Coronary artery (tissue), 2 donors: Measurements from ENCODE around the gene LIMS2.

Experiments used
- DNase-seq: peaks from one replicate; pipeline ENCODE4 v3.0.0-alpha.2; 2017; ENCODE audit warnings: low spot score
- H3K27ac ChIP-seq, 2 donors: fragments of 200-600 bp; sonication (generic); one replicate each; pipeline ENCODE4 v1.5.1; 2016 to 2019
- H3K4me3 ChIP-seq: fragments of 200-600 bp; sonication (generic); 2 replicates; pipeline ENCODE4 v1.5.1; 2016; ENCODE audit warnings: mild to moderate bottlenecking, moderate library complexity
- TF ChIP-seq, protein P1 (sequence below): fragments of 200-600 bp; sonication (generic); IDR thresholded peaks from one replicate; pipeline ENCODE4 v1.5.1; 2019; ENCODE audit warnings: antibody characterized with exemption

The LIMS2 gene

DNA sequence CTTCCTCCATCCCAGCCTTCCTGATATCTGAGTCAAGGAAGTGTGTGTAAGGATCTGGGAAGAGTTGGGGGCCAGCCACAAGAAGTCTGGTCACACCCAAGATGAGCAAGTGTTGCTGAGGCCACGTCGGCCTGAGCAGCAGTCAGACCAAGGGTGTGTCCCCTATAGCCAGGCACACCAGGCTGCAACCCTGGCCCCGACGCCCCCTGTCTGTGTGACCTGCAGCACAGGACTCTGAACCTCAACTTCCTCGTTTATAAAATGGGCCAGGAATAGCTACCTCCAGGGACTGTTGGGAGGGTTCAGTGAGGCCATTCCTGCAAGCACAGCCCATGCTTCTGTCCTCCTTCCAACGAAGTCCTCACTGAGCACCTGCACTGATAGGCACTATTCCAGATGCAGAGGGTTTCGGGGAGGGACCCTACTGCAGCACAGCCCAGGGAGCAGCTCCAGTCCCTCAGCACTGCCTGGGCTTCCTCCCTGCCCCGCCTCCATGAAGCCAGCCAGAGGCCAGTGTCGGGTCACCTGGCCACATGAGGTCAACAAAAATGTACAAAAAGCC is 13.3 kb downstream of the LIMS2 start:
- TF ChIP-seq, protein P1, sequence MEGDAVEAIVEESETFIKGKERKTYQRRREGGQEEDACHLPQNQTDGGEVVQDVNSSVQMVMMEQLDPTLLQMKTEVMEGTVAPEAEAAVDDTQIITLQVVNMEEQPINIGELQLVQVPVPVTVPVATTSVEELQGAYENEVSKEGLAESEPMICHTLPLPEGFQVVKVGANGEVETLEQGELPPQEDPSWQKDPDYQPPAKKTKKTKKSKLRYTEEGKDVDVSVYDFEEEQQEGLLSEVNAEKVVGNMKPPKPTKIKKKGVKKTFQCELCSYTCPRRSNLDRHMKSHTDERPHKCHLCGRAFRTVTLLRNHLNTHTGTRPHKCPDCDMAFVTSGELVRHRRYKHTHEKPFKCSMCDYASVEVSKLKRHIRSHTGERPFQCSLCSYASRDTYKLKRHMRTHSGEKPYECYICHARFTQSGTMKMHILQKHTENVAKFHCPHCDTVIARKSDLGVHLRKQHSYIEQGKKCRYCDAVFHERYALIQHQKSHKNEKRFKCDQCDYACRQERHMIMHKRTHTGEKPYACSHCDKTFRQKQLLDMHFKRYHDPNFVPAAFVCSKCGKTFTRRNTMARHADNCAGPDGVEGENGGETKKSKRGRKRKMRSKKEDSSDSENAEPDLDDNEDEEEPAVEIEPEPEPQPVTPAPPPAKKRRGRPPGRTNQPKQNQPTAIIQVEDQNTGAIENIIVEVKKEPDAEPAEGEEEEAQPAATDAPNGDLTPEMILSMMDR: no peak
- Histone ChIP-seq H3K27ac (peak overlapping the region in 1 of 2 donors; percentile 89), H3K4me3 (peak overlapping the region; percentile 49)
- DNase-seq: no peak

DNA sequence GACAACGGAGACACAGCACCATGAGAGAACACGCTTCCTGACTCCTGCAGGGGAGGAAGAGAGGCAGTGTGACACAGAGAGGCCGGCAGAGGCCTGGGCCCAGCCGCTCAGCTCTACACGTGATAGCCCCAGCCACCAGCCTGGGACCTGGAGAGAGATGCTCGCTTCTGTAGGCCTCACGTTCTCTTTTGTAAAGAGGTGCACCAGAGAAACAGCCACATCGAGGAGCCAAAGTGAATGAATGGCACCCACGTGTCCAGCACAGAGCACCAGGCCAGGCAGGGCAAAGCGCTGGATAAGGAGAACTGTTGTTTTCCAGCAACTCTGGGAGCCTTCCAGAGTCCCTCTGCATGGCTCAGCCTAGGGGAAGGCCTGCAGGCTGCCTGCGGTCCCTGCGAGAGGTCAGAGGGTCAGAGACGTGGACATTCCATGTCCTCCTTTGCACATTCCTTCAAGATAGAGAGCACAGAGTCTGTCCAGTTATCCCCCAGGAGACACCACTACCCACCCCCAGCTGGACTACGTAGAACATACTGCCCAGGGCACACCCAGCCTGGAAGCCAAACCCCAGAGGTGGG is 14.2 kb downstream of the LIMS2 start:
- H3K4me3 ChIP-seq: peak overlapping the region; percentile 49
- TF ChIP-seq, protein P1: no peak
- H3K27ac ChIP-seq: peak overlapping the region in 1 of 2 donors; percentile 89
- no peak for DNase-seq

DNA sequence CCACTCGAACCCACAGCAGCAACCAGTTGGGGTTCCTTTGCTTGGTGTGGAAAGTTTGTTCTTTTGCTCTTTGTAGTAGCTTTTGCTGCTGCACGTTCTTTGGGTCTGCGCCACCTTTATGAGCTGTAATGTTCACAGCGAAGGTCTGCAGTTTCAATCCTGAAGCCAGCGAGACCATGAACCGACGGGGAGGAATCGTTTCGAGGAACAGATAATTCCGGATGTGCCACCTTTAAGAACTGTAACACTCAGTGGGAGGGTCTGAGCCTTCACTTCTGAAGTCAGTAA is 15.1 kb downstream of the LIMS2 start:
- TF ChIP-seq, protein P1: no peak
- peak overlapping the region in 1 of 2 donors; percentile 89 for H3K27ac ChIP-seq
- H3K4me3 ChIP-seq: peak overlapping the region; percentile 49
- DNase-seq: no peak

GRCh38 chr2:127659408-127660290 is 15.7 kb downstream of the LIMS2 start:
- no peak for DNase-seq
- Histone ChIP-seq H3K27ac (peak overlapping the region; percentile 51 to 89), H3K4me3 (peak overlapping the region; percentile 49)
- TF ChIP-seq, protein P1: no peak

DNA sequence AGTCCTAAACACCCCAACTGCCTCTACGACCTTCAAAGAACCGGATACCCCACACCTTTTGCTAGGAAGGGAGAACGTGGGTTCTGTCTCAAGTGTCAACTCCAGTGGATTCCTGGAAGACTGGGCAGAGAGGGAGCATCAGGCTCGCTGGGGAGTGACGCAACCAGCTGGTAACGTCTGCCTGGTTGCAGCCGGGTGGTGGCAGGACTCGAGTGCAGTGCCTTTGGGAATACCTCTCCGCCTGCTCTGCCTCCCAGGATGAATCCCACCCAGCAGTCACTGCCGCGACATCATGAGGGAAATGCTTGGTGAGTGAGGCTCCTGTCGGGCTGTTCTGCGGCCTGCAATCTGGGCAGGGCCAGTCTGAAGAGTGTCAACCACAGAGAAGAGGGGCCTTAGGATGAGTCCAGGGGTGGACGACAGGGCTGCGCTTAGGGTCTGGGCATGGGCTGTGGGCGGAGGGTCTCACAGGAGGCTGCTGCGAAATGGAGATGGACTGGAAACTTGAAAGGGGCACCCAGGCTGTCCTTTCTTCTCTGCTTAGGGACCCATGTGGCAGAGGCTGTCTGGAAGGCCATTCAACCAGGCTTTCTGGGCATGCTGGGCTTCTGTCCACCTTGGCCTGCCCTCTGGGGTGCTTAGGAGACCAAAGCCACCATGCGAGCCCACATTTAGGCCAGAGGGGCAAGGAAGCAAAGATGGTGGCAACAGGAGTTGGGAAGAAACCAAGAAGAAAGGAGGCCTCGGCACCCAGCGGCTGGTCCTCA is 16.5 kb downstream of the LIMS2 start:
- TF ChIP-seq, protein P1: no peak
- H3K4me3 ChIP-seq: peak overlapping the region; percentile 13
- peak overlapping the region; percentile 51 to 89 for H3K27ac ChIP-seq
- no peak for DNase-seq

DNA sequence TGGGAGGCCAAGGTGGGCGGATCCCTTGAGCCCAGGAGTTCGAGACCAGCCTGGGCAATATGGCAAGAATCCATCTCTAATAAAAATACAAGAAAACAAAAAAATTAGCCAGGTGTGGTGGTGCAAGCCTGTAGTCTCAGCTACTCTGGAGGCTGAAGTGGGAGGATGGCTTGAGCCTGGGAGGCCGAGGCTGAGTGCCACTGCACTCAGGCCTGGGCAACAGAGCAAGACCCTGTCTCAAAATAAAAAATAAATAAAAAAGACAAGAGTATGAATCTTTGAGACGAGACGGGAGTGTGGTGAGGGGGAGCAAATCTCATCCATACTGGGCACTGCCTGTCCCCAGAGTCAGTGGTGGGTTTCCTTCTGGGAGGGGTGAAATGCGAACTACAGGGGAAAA is 17.2 kb downstream of the LIMS2 start:
- TF ChIP-seq, protein P1: no peak
- no peak for DNase-seq
- Histone ChIP-seq H3K4me3 (no peak overlapping the region), H3K27ac (peak overlapping the region; percentile 51 to 89)
